GM12801 (cell line): Measurements from ENCODE around the gene MTAP.

ENCODE experiments used
- TF ChIP-seq, protein P1 (sequence below): IDR thresholded peaks from one replicate; pipeline ENCODE4 v1.5.1; 2011; ENCODE audit warnings: control low read depth; ENCODE audit not compliant: insufficient read length; ENCODE audit errors: extremely low read depth

The MTAP gene

GRCh38 chr9:21906881-21907280, 104.4 kb downstream of the MTAP start:
- TF ChIP-seq, protein P1, sequence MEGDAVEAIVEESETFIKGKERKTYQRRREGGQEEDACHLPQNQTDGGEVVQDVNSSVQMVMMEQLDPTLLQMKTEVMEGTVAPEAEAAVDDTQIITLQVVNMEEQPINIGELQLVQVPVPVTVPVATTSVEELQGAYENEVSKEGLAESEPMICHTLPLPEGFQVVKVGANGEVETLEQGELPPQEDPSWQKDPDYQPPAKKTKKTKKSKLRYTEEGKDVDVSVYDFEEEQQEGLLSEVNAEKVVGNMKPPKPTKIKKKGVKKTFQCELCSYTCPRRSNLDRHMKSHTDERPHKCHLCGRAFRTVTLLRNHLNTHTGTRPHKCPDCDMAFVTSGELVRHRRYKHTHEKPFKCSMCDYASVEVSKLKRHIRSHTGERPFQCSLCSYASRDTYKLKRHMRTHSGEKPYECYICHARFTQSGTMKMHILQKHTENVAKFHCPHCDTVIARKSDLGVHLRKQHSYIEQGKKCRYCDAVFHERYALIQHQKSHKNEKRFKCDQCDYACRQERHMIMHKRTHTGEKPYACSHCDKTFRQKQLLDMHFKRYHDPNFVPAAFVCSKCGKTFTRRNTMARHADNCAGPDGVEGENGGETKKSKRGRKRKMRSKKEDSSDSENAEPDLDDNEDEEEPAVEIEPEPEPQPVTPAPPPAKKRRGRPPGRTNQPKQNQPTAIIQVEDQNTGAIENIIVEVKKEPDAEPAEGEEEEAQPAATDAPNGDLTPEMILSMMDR = no peak

DNA sequence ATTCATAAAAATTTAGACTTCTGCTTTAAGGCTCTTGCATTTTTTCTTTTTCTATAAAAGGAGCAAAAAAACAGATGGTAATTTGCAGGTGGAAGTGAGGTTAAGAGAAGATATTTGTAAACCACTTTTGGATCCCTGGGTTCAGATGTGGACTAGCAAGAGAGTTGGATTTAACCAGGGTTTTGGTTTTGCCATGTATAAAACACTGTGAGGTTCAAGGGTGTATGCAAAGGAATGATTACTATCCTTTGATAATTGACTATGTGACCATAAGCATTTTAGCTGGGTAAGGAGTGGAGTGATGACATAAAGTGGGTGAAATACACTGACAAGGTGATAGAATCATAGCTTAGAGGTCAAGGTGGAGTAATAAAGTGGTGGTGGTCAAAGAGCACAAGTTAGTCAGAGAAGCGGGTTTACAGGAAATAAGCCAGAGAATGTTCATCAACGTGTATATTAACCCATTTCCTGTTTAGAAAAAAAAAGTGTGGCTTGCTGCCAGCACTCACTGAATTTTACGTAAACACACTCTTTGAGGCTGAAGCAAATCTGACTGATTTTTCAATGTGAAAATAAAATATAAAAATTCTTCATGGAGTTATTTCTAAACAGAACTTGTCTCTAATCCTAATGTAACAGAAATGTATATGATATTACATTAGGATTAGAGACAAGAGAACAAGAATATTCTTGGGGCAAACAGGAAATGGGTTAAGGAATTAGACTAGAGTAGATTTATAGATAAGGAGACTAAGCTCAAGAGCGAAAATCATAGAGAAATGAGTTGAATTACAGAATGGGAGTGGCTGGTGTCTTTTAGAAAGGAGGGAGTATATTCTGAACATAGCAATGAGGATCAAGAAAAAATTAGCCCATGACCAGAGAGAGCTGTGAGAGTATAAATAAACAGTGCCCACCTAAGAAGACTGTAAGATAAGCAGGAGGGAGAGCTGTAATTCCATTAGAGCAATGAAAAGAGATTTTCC, 117.2 kb downstream of the MTAP start:
- TF ChIP-seq, protein P1 = no peak

- TF ChIP-seq, protein P1 = no peak
These were observed 121.3 kb downstream of the MTAP start for GRCh38 chr9:21923694-21924093.

GRCh38 chr9:21927752-21928151, 125.3 kb downstream of the MTAP start:
- TF ChIP-seq, protein P1 = no peak

DNA sequence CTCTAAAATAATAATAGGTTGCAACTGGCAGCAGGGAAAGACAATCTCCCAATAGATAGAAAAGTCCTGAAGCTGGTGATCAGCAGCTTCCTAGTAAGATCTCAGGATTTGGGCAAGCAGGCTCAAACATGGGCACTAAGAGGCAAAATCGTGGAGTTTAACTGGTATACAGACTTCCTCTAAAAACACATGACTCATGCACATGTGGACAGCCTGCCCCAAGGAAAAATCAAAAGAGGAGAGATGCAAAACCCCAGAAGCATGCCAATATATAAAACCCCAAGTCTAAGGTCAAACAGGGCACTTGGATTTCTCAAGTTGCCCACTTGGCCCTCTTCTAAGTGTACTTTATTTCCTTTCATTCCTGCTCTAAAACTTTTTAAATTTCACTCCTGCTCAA, 129.0 kb downstream of the MTAP start:
- TF ChIP-seq, protein P1 = no peak

GRCh38 chr9:21933281-21933680, 130.8 kb downstream of the MTAP start:
- TF ChIP-seq, protein P1 = no peak

- TF ChIP-seq, protein P1 = no peak
These were observed 131.4 kb downstream of the MTAP start for GRCh38 chr9:21933865-21934264.
